HG03159 (cell line): Measurements from ENCODE around the gene FBXO9.

Experiments
- ATAC-seq: cut with Tn5 transposase; IDR thresholded peaks from one replicate; pipeline ENCODE4 v1.9.1; 2021; ENCODE audit warnings: mild to moderate bottlenecking, moderate library complexity; ENCODE audit not compliant: unreplicated experiment

The FBXO9 gene

DNA sequence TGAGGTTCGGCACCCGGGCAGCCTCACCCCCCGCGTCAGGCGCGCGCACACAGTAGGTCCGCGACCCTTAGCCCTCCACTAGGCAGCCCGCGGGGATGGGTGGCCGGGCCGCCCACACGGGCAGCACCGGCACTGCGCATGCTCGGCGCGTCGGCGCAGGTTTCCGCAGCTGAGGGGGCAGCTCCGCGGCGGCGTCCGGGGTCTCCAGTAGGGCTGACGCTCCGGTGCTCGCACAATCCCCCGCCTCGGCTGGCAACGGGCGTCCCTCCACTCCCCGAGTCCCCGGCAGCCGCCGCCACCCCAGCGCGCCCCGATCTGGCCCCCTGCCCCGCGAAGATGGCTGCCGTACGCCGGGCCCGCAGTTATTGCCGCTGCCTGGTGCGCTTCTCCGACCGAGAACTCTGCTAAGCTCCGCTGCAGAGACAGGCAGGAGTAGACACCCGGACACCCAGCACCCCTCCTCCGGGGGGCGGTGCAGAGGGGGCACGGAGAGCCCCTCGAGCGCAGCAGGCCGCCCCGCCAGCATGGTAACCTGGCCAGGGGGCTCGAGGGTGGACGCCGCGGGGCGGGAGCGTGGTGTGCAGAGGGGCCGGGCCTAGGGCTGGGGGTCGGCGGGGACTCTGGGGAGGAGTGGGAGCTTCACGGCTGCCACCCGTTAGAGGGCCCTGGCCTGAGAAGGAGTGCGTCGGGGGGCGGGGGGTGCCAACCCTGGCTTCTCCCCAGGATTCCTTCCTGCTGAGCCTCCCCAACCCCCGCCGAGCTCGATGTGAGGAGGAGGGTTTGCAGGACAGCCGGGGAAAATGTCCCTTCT is at the start of gene FBXO9:
FBXO9 (plus strand) TSS at position 139 of the 811 bp plus-strand sequence; CDS start at position 525, 386 bp downstream.
- peak; percentile 44 for ATAC-seq

DNA sequence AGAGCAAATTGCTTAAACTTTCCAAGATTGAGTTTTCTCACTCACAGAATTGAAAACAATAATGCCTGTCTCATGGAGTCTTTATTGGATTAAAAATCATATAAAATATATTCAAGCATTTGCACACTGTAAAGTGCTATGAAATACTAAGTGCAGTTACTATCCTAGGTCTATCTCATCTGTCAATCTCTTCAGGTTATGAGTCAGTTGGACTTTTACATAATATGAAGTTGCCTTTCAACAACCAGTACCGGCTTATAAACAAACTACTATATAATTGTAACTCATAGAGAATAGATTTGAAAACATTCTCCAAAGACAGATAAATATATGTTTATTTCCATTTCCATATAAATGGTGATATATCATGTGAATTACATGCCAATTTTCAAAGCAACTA is 49.7 kb upstream of the FBXO9 start:
- ATAC-seq = no peak

DNA sequence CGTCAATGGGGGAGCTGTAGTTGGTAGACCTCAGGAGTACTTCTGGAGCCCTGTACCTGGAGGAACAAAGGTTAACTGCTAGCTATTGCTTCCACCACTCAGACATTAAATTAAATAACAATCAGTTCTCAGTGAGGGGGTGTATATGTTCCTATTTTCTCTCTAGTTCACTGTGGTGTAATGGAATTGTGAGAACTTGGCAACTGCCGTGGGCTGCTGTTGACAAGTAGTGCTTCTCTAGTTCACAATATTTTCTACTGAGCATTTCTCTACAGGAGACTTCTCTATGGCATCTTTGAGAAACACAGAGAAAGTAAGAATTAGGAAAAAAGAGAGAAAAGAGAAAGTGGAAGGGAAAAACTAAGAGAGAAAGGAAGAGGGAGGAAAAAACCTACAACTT is 46.8 kb upstream of the FBXO9 start:
- no peak for ATAC-seq

DNA sequence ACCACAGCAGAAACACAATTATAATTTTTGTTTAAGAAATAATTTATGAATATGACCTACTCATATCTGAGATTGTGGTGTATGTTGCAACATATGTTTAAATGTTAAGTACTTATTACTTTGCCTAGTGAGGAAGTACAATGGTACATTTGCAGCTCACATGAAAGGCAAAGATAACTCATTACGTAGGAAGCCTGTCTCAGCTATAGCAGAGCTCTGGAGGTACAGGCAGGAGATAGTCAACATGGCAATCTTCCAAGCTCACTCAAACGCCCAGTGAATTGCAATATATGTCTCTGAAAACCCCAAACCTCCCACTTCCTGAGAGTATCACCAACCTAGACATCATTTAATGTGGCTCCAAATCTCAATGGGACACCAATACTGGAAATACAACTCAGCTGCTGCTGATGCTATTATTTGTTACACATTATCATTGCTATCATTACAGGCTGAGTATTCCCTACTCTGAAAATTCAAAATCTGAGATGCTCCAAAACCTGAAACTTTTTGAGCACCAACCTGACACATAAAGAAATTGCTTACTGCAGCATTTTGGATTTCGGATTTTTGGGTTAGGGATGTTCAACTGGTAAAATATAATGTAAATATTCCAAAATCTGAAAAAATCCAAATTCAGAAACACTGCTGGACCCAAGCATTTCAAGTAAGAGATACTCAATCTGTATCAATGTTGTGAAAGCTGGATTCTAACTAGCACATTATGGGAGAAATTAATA is 45.0 kb upstream of the FBXO9 start:
- ATAC-seq = no peak

DNA sequence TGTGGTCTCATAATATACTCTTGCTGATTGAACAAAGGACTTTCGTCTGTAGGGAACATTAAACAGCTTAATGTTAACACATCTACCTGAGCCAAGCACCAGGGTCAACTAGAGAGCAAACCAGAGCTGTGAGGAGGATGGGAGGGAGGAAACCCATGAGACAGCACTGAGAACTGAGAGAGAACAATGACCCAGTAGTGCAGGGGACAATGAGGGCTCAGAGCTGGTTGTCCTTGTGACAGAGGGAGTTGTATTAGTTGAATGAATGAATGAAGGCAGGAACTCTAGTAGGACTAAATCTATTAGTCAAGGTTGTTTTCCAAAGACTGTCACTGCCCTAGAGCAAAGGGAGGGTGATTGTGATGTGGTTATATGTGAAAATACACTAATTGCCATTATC is 41.9 kb upstream of the FBXO9 start:
- ATAC-seq = no peak

DNA sequence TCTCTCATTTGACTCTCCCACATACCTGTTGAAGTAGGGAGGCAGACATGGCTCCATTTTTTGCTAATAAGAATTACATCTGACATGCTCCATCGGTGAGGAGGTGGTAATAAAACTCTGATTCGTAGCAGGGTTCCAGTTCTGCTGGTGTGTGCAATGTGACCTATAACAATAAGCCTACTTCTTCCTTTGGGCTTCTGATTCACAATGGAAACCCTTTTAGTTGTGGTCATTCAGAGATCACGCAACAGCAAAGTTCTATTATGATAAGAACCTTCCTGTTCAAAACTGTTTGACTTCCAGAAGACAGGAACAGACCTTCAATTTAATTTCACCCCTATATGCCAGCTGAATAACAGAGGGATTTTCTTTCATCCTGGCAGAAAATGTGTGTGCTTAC is 38.7 kb upstream of the FBXO9 start:
- no peak for ATAC-seq

DNA sequence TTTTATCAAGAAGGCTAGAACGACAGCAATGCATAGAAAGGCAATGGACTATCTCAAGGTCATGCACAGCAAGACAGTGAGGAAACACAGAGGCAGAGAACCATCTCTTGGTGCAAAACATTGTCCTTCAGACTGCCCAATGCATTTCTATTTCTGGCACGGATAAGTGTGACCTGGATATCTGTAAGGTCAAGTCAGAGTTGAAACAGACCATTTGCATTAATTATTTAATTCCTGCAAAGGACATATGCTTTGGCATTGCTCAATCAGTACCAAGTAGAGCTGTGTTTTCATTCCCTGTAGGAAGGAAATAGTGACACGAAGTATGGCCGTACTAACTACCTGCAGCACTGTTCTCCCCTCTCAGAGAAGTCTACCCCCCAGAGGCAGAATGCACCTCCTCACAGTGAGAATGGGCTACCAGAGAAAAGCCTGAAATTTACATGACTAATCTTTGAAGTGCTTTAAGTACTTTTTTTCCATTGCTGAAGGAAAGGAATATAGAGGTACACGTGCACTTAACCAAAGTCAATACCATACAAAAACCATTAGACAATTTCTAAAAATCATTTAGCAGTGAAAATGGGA is 38.0 kb upstream of the FBXO9 start:
- ATAC-seq = no peak

DNA sequence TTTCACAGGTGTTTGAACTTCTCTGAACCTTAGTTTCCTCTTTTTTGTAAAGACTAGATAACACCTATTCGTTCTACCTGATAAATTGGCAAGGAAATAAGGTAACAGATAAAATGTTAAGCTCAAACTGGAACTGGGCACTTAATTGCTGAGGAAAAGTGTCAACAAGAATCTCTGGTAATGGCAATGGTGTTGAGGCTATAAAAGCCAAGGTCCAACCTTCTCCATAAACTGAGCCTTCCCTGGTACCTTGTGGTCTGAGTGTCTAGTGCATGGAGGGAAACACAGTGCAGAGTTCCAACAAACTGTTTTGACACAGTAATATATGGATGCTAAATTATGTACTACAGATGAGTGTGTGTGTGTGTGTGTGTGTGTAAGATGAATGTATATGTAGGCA is 36.7 kb upstream of the FBXO9 start:
- ATAC-seq = no peak

DNA sequence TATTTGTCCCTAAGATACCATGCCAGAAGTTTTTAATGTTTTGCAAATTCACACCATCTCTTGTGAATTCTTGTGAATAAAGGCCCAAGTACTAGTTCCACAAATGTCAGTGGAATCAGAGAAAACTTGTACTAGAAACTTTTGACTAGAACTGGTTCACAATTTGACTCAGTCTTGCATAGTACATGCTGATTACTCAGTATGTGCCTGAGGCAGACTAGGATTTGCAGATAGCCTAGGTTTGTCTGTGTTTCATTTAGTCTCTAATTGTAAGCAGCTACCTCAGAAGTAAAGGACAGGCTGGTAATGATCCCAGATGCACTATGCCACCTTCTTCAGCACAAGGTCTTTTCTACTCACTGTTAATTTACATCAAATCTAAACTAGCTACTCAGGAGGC is 35.9 kb upstream of the FBXO9 start:
- no peak for ATAC-seq

DNA sequence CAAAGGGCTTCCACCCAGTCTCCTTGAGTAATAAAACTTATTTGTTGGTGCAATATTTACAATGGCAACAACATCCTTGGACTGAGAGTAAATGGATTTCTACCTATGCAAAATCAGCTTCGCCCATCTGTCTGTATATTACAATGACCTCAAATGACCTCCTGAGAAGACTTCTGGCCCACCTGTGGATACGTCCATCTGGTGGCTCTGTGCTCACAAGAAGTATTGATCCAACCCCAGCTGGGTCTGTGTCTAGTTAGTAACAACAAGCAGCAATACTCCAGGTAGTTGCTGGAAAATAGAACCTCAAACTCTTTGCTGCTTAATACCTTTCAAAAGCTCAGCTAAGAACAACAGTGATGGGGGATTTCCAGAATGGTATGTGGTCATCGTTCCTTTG is 35.4 kb upstream of the FBXO9 start:
- no peak for ATAC-seq

DNA sequence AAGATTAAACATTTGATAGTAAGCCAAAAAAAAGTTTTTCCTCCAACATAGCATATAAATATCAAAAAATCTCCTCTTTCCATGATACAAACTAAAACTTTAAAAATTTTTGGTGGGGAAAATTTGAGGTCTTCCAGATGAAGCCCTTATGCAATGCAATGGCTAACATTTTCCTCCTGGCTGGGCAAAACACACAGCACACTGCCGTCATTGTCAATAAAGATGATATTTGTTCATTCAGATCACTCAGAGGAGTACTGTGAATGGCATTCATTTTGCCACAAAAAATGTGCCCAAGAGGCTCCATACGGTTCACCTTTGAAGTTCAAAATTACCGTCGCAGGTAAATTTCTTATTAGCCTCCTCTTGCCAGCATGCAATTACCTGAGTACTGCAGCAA is 33.9 kb upstream of the FBXO9 start:
- no peak for ATAC-seq

DNA sequence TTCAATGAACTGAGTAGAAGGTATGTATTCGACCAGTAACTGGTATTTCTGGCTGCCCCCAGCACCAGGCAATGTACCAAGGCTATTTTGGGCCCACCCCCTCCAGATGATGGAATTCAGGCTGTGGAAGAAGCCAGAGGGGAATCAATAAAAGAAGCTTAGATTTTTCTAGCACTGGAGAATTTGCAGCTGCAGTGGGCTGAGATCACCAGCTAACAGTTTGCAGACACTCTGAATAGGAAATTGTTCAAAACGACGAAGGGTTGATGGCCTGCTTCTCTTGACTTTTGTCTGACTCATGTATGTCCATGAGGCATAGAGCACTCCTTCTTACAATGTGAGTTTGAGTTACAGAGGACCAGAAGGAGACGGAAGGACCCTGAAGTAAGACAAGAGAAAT is 32.4 kb upstream of the FBXO9 start:
- ATAC-seq = no peak

DNA sequence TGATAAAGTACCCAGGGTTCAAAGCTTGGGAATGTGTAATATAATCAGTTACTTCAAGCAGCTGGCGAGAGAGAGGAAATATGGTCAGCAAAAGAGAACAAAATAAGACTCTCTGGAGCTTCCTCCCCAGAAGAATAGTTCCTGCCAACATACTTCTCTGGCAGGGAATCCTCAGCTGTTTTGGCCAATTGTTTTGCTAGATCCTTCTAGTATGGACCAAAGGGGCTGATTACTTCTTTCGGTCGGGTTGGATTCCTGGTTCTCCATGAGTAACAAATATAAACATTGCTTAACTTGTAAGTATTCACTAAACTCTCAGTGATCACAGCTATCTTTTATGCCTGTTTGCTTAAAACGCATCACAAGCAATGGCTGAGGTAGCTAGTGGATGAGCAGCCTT is 31.4 kb upstream of the FBXO9 start:
- ATAC-seq = no peak

DNA sequence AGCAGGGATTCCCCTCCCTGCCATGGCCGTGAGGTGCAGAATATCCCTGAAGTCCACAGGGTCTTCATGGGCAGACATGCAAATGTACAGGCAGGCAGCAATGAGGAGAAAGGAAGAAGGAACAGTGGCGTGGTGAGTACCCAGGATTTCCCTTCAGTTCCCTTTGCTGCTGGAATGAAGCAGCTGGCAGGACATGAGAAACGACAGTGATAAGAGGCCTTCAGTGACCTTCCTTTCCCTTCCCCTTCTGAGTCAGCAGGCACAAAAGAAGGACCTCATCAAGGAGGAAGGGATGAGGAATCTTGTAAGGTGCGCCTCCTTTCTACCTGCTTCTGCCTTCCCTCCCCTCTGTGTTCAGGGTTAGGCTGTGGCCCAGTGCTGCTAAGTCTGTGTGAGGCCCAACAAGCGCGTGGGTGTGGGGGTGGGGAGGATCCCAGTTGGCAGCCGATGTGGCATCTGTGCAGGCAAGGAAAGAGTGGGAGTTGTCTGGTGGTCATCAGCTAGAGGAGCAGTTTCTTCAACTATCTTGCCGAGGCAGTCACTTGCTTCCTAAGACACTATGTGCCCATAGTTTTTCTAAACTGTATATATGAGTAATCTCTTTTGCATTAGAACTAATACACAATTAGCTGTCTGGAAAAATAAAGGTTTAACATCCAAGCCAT is 29.5 kb upstream of the FBXO9 start:
- ATAC-seq = no peak

DNA sequence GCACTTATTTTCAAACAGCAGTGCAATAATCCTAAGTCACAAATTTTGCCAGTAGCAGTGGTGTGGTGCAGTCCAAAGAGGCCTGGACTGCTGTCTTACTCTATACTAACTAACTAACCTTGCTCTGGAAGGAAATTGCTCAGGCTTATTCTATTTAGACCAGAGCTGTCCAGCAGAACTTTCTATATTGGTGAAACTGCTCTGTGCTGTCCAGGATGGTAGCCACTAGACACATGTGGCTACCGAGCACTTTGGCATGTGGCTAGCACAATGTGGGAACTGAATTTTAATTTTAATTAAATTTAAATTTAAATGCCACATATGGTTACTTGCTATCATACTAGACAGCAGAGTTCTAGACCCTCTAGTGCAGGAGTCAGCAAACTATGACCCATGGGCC is 27.1 kb upstream of the FBXO9 start:
- ATAC-seq = no peak

DNA sequence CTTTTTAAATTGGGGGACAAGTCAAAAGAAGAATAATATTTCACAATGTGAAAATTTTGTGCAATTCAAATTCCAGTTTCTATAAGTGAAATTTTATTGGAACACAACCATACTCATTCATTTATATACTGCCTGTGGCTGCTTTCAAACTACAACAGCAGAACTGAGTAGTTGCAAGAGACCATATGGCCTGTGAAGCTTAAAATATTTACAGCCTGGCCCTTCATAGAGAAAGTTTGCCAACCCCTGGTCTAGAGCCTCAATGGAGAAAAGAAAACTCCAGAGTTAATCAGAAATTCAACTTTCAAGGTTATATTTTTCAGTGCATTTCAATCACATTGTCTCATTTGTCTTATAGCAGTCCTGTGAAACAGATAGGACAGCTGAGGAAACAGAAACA is 26.6 kb upstream of the FBXO9 start:
- no peak for ATAC-seq

DNA sequence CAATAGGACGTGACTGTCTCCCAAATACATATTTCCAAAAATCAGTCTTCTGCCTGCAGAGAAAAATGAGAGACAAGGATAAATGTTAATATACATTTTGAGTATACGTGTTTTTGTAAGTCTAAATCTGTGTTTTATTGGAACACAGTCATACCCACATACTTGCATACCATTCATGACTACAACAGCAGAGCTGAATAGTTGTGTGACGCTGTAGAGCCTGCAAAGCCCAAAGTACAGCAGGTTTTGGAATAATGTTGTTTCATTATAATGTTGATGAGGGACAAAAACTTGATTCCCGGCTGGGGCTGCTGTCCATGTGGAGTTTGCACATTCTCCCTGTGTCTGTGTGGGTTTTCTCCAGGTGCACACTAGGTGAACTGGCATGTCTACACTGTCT is 23.8 kb upstream of the FBXO9 start:
- no peak for ATAC-seq

DNA sequence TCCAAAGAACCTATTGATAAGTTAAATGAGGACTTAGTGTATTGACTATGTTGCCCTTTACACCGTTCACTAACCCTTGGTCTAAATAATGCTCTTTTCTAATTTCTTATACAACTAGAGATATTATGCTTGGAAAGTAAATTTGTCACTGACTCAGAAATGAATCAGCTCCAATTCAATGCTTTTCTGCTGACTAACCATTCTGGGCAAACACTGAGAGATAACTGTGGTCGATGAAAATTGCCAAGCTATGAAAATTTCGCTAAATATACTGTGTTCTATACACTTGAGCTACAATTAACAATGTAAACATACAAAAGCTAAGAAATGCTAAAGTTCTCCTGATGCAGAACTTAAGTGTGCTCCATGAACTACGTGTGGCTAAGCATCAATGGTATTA is 23.1 kb upstream of the FBXO9 start:
- ATAC-seq = no peak

DNA sequence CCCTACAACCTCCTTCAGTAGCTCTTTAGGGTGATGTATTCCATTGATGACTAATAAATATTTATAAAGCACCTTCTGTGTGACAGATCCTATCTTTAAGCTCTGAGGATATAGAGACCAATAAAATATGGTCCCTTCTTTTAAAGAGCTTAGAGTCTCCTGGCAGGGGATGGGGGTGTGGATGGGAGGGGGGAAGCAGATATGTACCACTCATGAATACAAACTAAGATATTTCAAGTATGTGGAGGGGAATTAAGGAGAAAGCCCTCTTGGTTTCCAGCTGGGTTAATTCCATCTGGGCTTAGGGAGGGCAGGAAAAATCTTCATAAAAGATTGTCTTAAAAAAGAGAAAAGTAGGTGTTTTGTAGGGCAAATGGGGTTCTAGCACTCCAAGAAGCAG is 21.6 kb upstream of the FBXO9 start:
- ATAC-seq = no peak

DNA sequence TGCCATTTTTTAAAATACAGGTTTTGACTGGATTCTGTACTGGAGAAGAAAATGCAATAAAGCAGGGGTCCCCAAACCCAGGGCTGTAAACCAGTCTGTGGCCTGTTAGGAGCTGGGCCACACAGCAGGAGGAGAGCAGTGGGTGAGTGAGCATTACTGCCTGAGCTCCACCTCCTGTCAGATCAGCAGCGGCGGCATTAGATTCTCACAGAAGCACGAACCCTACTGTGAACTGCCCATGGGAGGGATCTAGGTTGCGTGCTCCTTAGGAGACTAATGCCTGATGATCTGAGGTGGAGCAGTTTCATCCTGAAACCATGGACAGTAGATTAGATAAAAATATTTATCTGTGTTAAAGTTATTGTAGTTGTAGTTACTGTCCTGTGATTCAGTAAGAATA is 21.1 kb upstream of the FBXO9 start:
- ATAC-seq = no peak

DNA sequence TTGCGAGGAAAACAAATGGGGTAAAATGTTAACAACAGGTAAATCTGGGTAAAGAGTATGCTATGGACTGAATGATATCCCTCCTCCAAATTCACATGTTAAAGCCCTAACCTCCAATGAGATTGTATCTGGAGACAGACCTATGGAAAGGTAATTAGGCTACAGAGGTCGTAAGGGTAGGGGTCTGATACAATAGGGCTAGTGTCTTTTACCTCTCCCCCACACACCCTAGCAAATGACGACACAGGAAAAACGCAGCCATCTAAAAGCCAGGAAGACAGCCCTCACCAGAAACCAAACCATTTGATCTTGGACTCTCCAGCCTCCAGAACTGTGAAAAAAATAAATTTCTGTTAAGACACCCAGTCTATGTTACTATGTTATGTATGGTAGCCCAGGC is 20.6 kb upstream of the FBXO9 start:
- no peak for ATAC-seq
